HG02763 (cell line): ENCODE data around the gene LUZP2.

Source experiments
- ATAC-seq: cut with Tn5 transposase; IDR thresholded peaks from one replicate; pipeline ENCODE4 v1.9.1; 2021; ENCODE audit warnings: mild to moderate bottlenecking, moderate library complexity; ENCODE audit not compliant: unreplicated experiment

The LUZP2 gene

DNA sequence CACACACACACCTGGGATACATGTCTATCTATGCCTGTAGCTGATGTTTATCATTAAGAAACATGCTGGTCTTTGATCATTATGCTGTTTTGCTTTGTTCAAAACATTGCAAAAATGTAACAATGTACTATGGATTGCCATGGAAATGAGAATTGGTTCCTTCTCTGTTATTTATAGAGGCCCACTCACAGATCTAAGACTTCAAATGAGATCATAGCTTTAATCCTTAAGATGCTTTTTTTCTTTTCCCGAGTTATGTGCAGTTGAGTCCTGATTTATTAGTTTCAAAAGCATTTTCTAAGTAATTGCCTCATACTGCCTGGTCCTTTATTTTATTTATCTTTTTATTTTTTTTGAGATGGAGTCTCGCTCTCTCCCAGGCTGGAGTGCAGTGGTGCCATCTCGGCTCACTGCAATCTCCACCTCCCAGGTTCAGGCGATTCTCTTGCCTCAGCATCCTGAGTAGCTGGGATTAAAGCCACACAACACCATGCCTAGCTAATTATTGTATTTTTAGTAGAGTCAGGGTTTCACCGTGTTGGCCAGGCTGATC, 131.4 kb downstream of the LUZP2 start:
- no peak for ATAC-seq

GRCh38 chr11:24634606-24635160, 137.8 kb downstream of the LUZP2 start:
- ATAC-seq, result no peak

DNA sequence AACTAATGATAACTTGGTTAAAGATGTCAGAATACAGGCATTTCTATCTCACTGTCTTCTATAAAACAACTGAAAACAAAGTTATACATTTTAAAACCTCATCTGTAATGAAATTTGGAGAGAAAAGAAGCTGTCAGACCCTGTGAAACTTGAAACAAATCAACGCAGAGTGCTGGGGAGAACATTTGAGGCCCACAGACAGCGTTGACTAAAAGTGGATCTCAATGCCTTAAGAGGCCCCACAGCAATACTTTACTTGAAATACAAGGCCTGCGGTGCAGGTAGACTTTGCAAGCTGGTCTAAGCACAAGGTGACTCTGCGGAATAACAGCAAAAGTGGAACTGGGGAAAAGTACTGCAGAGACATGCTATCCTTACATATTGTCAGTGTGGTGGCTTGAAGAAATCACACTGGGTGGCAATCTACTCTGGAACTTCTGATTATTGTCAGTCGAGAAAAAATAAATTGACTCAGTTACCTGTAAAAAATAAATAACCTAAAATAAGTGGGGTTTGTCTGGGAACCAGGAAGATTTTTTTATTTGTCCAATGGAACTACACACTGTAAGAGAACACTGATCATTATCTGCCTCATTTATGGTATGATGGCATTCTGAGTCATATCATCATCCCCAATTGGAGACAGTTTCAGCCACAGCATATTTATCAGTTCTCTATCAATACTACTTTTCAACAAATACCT, 138.9 kb downstream of the LUZP2 start:
- ATAC-seq, result no peak

DNA sequence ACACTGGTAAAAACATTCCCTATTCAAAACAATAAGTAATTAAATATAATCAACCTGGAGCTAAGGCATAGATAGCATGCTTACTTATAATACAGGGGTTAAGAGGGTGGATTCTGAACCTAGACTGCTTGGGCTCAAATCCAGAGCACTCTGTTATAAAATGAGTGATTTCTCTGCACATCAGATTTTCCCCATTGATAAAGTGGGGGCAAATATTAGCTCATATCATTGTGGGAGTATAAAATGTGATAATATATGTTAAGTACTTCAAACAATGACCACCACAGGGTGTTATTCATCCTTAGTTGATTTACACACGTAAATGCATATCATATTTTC, 139.4 kb downstream of the LUZP2 start:
- no peak for ATAC-seq

- ATAC-seq, result no peak
These were observed 140.7 kb downstream of the LUZP2 start for GRCh38 chr11:24637520-24637919.

- ATAC-seq, result no peak
These were observed 145.8 kb downstream of the LUZP2 start for GRCh38 chr11:24642648-24643047.

DNA sequence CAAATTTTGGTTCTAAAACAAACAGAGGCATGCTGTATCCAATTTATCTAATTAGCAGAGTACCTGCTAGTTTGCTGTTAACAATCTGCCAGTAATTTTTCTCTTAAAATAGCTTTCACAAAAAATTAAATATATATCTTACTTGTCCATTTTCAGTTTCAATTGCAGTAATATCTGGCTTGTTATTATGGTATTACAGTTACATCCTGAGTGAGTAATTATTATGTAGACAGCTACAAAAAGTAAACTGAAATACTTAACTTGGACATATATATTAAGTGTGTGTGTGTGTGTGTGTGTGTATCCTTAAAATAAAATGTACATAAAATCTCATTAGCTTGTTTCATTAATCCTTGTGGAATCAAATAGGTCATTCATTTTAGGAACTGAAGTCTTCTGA, 148.7 kb downstream of the LUZP2 start:
- no peak for ATAC-seq

DNA sequence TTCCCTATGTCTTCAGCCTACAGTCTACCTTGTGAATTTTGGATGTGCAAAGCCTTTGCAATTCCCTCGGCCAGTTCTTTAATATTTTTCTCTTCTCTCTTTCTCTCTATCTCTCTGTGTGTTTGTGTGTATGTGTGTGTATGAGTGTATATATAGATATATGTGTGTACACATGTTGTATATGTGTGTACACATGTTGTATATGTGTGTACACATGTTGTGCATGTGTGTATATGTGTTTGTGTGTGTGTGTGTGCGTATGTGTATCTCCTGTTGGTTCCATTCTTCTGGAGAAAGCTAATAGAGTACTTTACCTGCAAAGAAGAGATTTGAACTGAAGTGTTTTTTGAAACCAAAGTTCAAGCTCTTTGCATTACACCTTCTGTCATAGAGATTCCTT, 155.0 kb downstream of the LUZP2 start:
- no peak for ATAC-seq

- no peak for ATAC-seq
These were observed 157.0 kb downstream of the LUZP2 start for GRCh38 chr11:24653901-24654300.

- no peak for ATAC-seq
These were observed 164.5 kb downstream of the LUZP2 start for GRCh38 chr11:24661331-24661730.

- no peak for ATAC-seq
These were observed 167.5 kb downstream of the LUZP2 start for GRCh38 chr11:24664399-24664798.

- ATAC-seq, result no peak
These were observed 170.6 kb downstream of the LUZP2 start for GRCh38 chr11:24667353-24667968.

DNA sequence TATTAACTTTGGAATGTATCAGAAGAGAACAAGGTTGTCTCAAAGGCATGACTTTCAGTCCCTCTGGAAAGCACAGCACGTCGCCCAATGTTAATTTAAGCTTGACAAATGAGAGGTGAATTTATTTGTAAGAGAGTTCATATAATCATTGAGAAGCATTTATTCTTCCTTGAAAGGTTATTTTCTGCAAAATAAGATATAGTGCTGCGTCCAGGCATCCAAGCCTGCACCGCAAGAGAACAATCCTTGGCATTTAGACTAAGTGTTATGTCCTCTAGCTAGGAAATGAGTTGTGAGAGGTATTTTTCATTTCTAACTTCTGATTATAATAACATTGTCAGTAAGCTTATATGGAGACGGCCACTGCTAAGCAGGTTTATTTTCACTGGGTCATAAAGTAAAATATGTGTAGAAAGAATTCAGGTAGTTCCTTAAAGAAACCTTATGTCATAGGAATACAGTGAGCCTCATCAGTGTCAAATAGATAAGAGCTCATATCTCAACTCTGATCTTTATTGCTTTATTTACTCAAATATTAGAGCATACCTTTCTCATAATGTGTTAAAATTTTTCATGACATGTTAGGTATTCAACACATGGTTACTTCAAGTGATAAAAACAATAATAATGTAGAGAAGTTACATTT, 182.0 kb downstream of the LUZP2 start:
- ATAC-seq, result no peak

- ATAC-seq, result no peak
These were observed 183.0 kb downstream of the LUZP2 start for GRCh38 chr11:24679821-24680351.

DNA sequence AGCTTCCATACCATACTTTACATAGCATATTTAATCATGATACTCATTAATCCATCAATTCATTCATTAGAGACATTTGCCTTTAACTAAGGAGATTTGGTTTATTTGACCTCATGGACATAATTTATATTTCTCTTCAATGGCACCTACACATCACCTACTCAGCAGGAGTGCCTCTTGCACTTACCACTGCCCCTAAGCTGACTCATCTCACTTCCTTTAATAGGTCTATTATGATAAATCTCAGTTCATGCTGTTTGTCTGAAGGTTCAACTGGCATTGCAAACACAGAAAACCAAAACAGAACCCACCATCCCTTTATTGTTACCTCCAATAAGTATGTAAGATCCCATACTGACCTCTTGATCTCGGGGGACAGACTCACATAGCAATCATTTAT, 186.7 kb downstream of the LUZP2 start:
- ATAC-seq, result no peak

DNA sequence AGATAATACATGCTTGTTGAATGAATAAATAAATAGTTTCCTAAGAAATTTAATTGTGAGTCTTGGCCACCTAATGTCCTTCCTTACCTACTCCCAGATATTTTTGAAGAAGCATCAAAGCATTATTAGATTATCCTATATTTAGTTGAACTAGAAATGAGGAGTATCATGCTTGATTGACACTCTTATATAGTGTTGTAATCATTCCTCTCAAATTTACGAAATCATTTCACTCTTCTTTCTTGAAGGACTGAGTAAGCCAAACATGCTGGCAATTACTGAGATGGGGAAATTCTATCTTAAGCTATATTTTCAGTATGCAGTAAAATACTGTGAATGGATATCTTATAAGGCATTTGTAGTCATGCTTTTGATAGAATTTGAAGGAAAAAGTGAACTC, 189.0 kb downstream of the LUZP2 start:
- ATAC-seq, result no peak

DNA sequence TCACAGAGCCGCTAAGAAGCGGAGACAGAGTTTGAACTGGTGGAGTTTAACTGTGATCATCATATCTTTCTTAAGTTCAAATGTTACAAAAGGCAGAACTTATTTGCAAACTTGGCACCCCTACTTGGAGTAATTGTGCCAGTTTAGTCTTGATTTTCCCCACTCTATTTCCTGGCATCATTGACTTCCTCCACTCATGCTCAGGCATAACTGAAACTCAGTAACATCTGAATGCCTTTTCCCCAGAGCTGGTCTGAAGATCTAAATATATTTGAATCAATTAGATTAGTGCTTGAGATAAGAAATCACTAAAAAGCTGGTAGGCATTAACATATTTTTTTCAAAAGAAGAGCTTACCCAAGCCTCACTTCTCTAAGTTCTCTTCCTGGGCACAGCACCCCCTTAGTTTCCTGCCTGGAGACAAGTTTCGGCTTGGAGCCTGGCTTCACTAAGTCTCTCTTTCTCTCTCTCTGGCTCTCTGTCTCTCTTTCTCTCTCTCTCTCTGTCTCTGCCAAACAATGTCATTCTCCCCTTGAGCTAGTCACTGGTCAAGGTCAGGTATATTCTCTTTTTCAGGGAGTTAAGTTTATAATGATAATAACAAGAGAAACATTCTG, 190.8 kb downstream of the LUZP2 start:
- no peak for ATAC-seq

- no peak for ATAC-seq
These were observed 192.1 kb downstream of the LUZP2 start for GRCh38 chr11:24688981-24689380.

- ATAC-seq, result no peak
These were observed 200.8 kb downstream of the LUZP2 start for GRCh38 chr11:24697522-24698111.

DNA sequence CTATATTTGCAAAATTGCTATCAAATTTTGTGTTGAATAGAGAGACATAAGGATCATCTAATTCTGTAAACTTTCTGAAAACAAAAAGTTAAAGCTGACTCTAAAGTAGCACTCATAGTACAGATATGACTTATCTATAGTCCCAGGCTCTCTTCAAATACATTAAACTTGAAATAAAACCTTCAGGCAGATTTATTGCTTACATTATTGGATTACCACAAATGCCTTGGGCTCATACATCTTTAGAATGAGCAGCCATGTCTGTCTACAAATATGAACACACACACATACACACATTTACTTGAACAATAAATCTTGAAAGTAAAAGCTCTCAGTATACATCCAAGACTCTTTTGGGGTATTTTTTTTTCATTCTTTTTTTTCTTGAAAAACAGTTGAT, 207.9 kb downstream of the LUZP2 start:
- no peak for ATAC-seq

DNA sequence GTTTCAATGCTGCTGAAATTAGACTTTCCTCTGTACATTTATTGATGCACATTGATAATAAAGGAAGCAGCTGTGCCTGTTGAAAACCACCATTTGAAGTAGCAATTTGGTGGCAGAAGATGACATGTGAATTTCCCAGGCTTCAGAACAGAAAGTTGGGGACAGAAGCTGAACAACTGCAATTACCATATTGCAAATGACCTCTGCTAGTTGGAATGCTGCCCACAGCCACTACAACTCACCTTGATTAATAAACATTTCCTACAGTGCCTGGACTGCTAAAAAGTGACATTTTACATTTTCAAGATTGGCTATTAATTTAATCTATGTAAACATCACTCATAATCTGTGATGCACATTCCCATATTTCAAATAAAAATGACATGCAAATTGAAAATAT, 208.6 kb downstream of the LUZP2 start:
- no peak for ATAC-seq
